ENCODE measurements around the gene BFAR.
"Not testable (repeated sequence)": the region's sequence is repeated elsewhere in the genome, so short reads cannot be mapped to it uniquely, and the experiment has no call there.

The BFAR gene, protein sequence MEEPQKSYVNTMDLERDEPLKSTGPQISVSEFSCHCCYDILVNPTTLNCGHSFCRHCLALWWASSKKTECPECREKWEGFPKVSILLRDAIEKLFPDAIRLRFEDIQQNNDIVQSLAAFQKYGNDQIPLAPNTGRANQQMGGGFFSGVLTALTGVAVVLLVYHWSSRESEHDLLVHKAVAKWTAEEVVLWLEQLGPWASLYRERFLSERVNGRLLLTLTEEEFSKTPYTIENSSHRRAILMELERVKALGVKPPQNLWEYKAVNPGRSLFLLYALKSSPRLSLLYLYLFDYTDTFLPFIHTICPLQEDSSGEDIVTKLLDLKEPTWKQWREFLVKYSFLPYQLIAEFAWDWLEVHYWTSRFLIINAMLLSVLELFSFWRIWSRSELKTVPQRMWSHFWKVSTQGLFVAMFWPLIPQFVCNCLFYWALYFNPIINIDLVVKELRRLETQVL

DNA sequence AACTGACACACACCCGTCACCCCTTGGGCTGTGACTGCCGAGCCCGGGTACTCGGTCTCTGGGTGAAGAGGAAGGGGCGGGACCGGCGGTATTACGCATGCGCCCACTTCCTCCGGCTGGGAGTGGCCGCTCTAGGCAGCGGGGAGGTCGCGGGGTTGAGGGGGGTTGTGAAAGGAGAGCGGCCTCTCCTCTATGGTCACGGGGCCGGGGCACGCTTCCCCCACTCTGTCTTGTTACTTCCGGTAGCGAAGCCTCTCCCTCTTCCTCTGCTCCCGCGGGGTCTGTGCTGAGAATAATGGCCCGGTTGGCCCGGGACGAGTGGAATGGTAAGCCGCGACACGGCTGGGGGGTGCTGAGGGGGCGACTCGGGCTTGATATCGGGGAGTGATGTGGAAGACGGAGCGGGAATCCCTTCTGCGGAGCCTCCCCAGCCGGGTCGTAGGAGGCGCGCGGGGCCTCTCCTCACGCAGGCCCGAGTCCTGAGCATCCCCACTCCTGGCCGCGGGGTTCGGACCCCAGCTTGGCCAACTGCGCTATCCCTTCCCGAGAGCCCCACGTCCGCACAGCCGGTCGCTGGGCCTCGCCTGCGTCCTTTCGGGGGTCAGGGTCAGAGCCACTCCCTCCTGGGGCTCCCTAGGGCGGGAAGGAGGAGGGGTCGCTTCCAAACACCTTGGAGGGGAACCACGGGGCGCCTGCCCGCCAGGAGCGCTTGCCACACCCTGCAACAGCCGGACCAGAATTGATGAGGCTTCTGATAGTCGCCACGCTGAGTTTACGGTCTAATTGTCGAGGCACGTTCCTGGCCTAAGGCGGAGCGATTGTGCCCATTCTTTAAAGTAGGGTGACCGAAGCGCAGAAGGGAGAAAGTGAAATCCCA, at the start of gene BFAR:
Gene BFAR (plus strand): TSS at position 259 of the 877 bp plus-strand sequence. CDS start 11,396 bp downstream, outside the sequence.
- DNase-seq, result peak; percentile 96

DNA sequence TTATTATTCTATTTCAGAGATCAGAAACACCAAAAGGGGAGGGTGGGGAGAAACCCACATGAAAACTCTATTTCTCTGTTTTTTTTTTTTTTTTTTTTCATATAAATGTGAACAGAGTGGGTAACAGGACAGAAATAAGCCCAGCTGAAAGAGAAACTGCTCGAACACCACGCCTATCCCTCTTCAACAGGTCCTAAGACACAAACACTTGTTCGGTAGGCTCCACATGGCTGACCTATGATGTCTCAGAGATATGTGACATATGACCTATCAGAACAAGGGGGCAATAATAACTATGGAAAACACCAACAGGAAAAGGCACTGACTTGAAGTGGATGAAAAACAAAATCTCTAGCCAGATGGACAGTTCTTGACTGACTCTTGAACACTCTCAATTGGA, 47.5 kb upstream of the BFAR start:
- DNase-seq, result no peak

DNA sequence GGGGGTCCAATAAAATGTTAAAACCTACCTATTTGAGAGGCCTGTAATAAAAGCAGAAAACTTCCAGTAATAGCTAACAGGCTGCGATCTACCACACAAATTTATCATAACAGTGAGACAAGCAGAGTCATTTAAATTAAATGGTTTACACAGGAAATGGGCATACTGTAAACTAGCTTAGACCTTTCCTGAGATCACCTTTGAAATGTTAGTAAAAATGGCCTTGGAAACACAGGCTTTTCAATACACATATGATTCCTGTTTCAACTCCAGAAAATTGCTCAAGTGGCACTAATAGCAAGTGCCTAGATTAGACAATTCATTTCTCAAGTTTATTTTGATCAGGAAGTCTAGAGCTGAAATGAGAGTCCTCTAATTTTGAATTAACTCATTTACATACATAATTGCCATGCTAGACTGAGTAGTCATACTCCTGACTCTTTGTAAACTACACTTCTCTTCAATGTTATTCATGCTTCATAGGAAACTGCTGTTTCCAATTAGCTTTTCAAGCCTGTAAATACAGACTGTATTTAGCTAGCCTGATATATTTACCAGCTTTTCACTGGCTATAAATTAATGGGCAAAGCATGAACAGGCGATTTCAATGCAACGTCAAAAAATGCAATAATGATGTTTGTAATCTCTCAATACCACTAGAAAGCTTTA, 46.0 kb upstream of the BFAR start:
- no peak for DNase-seq

GRCh38 chr16:14600164-14600563, 32.6 kb upstream of the BFAR start:
- DNase-seq, result no peak

- no peak for DNase-seq
These were observed 30.2 kb upstream of the BFAR start for GRCh38 chr16:14602443-14602963.

DNA sequence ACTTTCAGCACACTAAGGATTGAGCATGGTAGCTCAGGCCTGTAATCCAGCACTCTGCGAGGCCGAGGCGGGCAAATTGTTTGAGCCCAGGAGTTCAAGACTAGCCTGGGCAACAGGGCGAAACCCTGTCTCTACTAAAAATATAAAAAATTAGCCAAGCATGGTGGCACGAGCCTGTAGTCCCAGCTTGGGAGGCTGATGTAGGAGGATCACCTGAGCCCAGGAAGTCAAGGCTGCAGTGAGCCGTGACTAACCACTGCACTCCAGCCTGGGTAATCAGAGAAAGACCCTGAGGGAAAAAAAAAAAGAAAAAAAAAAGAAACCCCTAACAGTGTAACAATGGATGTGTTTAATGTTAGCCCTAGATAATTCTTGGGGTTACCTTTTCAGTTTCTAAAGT, 26.6 kb upstream of the BFAR start:
- DNase-seq, result no peak

DNA sequence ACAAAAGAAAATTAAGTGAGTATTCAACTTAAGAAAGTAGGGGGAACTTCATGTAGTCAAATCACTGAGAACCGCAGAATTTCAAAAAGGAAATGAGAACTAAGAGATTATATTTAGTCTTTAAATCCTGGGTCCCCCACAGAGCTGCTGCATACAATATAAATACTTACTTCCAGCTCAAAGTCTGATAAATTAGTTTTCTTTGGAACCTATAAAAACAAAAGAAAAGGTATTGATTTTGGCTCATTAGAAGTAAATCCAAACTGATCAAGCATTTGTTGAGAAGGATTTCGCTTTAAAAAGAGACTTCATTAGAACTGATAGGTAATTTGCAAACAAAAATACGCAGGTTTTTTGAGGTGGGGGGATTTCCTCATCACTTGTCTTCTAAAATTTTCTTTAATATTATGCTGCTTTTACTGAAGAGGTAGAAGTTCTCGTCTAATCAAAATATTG, 24.6 kb upstream of the BFAR start:
- DNase-seq, result no peak

DNA sequence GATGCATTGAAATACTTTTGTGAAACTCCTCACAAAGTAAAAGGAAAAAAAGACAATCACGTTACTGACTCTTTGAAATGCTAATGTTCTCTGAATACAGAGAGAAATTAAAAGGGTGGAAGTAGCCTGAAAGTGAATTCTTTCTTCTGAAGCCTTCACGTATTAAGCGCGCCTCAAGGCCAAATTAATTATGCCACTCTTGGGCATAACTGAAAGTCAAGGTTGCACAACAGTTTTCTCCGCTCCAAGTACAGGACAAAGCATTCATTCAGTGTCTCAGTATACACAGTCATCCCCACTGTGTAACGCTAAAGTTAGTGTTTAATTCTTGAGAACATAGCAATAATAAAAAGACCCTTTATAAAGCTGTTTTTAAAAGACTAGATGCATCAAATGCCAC, 24.1 kb upstream of the BFAR start:
- no peak for DNase-seq

DNA sequence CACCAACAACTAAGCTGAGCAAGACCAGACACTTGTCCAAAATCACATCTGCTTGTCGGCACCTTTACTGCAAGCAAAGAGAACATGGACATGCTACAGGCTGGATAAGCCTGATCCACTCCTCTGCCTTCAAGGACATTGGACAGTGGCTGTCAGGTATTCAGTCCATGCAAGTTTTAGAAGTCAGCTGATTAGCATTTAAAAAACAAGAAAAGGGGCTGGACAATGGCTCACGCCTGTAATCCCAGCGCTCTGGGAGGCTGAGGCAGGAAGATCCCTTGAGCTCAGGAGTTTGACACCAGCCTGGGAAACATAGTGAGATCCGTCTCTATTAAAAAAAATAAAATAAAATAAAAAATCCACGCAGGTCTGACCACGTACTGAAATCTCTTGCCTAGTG, 23.0 kb upstream of the BFAR start:
- no peak for DNase-seq

GRCh38 chr16:14611660-14612059, 21.1 kb upstream of the BFAR start:
- no peak for DNase-seq

DNA sequence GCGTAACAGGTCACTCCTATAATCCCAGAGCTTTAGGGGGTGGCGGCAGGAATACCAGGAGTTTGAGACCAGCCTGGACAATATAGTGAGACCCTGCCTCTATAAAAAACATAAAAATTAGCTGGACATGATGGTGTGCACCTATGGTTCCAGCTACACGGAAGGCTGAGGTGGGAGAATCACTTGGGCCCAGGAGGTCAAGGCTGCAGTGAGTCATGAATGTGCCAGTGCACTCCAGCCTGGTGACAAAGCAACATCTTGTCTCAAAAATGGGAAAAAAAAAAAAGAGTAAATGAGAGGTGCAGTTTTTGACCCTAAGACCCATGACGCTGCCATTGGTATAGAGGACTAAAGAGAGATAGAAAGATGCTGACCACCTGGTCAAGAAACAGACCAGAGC, 18.8 kb upstream of the BFAR start:
- no peak for DNase-seq

DNA sequence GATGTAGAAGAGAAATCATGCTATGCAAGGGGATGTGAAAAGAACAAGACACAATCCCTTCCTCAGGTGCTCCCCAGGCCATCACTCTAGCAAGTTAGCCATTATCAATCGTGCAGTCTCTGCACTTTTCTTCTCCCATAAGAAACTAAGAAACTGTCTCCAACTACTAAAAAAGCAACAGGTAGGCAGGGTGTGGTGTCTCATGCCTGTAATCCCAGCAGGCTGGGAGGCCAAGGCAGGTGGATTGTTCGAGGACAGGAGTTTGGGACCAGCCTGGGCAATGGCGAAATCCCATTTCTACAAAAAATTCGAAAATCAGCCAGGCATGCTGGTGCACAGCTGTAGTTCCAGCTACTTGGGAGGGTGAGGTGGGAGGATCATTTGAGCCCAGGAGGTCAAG, 16.5 kb upstream of the BFAR start:
- DNase-seq, result no peak

- no peak for DNase-seq
These were observed 14.2 kb upstream of the BFAR start for GRCh38 chr16:14618566-14618965.

GRCh38 chr16:14627078-14627477, 5.7 kb upstream of the BFAR start:
- DNase-seq, result no peak

- DNase-seq, result no peak
These were observed 3.7 kb upstream of the BFAR start for GRCh38 chr16:14628806-14629611.

GRCh38 chr16:14629612-14629918, 3.2 kb upstream of the BFAR start:
- DNase-seq, result no peak

DNA sequence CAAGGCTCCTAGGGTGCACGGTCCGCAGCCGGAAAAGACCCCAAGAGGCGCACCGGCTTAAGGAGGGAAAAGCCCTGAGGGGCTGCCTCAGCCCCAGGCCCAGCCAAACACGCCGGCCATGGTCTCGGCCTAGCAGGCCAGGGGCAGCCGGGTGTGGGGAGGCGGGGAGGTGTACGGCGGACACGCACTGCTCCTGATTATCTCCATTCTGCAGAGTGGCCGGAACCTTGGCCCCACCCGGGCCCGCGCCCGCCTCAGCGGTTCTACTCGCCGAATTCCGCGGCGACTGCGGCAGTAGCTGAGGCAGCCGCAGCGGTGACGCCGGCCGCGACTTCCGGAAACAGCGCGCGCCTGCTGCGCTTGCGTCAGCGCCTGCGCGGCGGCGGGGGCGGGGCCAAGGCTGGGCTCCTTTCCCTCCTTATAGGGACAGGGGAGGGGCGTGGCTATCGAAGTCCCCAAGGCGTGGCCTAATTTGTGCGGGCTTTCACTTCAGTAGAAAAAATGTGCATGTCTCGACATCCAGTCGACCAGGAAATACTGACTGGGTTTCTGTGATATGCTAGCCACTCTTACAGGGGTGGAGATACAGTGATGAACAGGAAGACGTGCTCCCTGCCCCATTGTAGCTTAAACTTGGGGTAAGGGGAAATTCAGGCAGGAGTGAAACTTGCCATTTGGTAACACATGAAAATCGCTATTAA, 2.7 kb upstream of the BFAR start, which contains the start of gene PARN:
Gene PARN (minus strand): TSS at position 342 of the 701 bp plus-strand sequence. CDS start 135 bp downstream, at position 207.
- DNase-seq, result peak; percentile 95

GRCh38 chr16:14630620-14631330, 2.0 kb upstream of the BFAR start:
- not testable (repeated sequence) for DNase-seq

DNA sequence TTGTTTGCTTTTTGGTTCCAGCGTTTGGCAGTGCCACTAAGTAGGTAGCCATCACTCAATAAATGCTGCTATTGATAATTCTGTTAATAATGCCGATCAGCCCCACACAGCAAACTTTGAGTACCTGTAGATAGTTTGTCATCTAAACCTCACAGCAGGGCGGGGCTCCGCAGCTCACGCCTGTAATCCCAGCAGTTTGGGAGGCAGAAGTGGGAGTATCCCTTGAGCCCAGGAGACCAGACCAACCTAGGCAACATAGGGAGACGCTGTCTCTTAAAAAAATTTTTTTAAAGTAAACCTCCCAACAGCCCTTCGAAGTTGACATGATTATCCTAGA, 1.6 kb downstream of the BFAR start:
- no peak for DNase-seq

- no peak for DNase-seq
These were observed 2.8 kb downstream of the BFAR start for GRCh38 chr16:14635395-14636165.

Data from NCI-H2171 (cell line).